HUES64 (cell line): ENCODE data around the gene GGACT.

Experiments used
- H3K27ac ChIP-seq: 2 replicates; pipeline ENCODE4 v1.7.0; 2013; ENCODE audit warnings: low read depth, low read length, inconsistent platforms
- H3K27me3 ChIP-seq: 2 replicates; pipeline ENCODE4 v1.6.1; 2013; ENCODE audit warnings: mild to moderate bottlenecking, low read length; ENCODE audit not compliant: insufficient read depth
- H3K36me3 ChIP-seq: 2 replicates; pipeline ENCODE4 v1.6.1; 2013; ENCODE audit warnings: mild to moderate bottlenecking, low read length; ENCODE audit not compliant: insufficient read depth
- H3K4me1 ChIP-seq: 2 replicates; pipeline ENCODE4 v1.6.1; 2013; ENCODE audit warnings: mild to moderate bottlenecking, low read length, moderate library complexity; ENCODE audit not compliant: insufficient read depth
- H3K4me3 ChIP-seq: 2 replicates; pipeline ENCODE4 v1.5.1; 2013; ENCODE audit warnings: mild to moderate bottlenecking, low read length, moderate library complexity
- H3K9ac ChIP-seq: 2 replicates; pipeline ENCODE4 v1.6.1; 2013; ENCODE audit warnings: mild to moderate bottlenecking, low read depth, low read length
- H3K9me3 ChIP-seq: 2 replicates; pipeline ENCODE4 v1.6.1; 2013; ENCODE audit warnings: low read depth, low read length; ENCODE audit not compliant: insufficient read depth
- WGBS: fragments of 150-250, 120-280 bp; methylation state at CpG from one replicate; pipeline ENCODE4 v1.1.7; 2013; ENCODE audit warnings: missing lambda C conversion rate; 5-methylcytosine and 5-hydroxymethylcytosine counted together

GGACT gene

DNA sequence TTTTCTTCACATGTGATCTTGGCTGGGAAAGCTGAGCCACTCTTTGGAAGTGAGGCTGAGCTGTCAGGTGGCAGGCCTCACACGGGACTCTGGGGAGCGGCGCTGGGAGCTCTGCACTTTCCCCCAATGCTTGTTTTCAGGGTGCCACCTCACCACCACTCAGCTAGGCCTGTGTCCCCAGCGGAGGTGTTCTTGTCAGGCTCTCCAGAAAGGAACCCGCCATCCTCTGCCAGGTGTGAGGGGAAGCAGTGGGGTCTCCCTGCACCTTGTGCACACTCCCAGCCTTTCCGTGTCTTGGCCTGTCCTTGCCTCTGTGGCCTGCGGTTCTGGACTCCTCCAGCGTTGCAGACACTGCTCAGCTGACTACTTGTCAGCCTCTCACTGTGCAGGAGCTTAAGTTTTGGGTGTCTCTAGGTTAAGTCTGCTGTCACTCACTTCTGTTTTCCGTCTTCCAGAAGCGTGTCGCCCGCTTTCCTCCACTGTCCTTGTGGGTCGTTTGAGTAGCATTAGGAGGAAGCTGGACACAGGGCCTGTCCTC, 51.9 kb downstream of the GGACT start:
- no peaks in the 10 kb centered on the region for H3K36me3 ChIP-seq
- no peak overlapping the region for H3K27ac ChIP-seq
- no peak overlapping the region for H3K4me3 ChIP-seq
- no peak overlapping the region for H3K9ac ChIP-seq
- H3K27me3 ChIP-seq = no peaks in the 10 kb centered on the region
- H3K9me3 ChIP-seq = no peaks in the 10 kb centered on the region; the same call in 1 of the 2 replicates
- H3K4me1 ChIP-seq = no peaks in the 10 kb centered on the region
- WGBS = 94% methylated on average over 13 of the region's 13 CpGs

DNA sequence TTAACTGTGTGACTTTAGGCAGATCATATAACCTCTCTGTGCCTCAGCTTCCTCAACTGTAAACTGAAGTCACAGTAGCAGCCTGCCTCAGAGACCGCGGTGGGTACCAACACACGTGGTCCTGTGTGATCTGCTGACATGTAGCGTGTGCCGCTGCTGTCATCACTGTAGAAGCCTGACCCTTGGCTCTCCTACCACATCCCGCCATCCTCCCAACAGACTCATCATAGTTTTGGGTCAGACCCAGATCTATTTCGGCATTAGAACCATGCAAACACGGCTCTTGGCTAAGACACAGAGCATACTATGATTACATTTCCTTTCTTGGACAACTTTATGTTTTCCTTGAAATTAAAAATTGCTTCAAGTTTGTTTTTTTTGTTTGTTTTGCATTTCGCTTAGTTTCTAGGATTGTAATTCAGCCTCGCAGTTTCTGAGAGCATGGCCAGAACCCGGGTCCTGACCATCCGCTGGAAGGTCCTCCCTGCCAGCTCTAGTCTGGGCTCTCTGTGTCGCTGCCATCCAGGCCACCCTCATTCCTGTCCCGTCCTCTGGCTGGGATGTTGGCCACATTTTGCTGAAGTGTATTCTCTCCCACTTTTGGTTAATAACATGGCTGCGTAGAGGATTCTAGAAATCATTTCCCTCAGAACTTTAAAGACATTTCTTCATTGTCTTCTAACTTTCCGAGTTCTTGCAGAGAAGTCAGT, 53.0 kb downstream of the GGACT start:
- Histone ChIP-seq H3K9me3 (no peaks in the 10 kb centered on the region; the same call in 1 of the 2 replicates), H3K27me3 (no peaks in the 10 kb centered on the region), H3K9ac (no peak overlapping the region), H3K36me3 (no peaks in the 10 kb centered on the region), H3K27ac (no peak overlapping the region), H3K4me1 (peaks cover 3% of the 10 kb centered on the region), H3K4me3 (no peak overlapping the region)
- 94% methylated on average over 16 of the region's 16 CpGs for WGBS

DNA sequence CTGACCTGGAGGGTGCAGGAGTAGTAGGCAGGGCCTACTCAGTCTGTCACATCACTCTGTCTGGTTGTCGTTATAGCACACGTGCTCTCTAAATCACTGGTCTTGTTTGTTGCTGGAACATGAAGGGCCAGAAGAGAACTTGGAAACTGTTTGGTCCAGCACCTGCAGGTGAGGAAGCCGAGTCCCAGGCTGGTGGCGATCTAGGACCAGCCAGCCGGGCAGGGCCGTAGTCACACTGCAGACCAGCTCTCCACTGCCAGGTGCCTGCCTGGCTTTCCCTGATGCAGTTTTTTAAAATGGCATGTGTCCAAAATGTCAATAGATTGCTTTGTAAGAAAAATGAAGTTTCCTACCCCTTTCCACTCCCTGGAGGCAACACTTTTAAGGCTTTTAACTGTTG, 53.7 kb downstream of the GGACT start:
- Histone ChIP-seq H3K27ac (no peak overlapping the region), H3K9me3 (no peaks in the 10 kb centered on the region; the same call in 1 of the 2 replicates), H3K36me3 (no peaks in the 10 kb centered on the region), H3K4me1 (peaks cover 10% of the 10 kb centered on the region), H3K9ac (no peak overlapping the region), H3K27me3 (no peaks in the 10 kb centered on the region), H3K4me3 (no peak overlapping the region)
- 95% methylated on average over 6 of the region's 6 CpGs for WGBS

DNA sequence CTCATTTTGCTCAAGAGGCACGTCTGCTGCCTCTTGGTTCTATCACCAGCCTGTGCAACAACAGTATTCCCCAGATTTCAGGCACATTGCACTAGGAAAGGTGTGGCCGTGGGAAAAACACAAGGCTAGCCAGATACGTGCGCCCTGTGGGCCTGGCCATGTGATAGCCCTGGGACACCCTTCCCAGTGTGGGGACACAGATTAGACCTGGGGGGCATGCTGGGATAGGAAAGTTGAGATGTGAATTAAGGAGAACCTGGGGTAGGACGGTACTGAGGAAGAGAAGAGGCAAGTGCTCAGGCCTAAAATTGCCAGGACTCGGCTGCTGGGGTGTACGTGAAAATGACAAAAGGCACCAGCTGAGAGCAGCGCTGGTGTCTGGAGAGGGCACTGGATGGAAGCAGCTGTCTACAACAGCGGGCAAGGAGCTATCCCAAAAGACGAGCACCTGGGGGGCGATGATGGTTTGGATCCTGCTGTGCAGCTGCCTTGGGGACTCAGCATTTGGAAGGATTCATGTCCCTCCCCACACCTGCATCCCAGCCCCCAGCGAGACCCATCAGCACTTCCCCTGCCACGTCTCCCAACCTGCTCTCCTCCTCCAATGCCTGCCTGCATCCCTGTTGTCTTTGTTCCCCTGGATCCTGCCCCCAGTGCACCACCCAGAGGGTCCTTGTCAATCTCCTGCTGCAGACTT, 54.3 kb downstream of the GGACT start:
- H3K27ac ChIP-seq = no peak overlapping the region
- H3K9me3 ChIP-seq = no peaks in the 10 kb centered on the region; the same call in 1 of the 2 replicates
- H3K4me1 ChIP-seq = peaks cover 10% of the 10 kb centered on the region
- H3K36me3 ChIP-seq = no peaks in the 10 kb centered on the region
- no peak overlapping the region for H3K4me3 ChIP-seq
- no peak overlapping the region for H3K9ac ChIP-seq
- WGBS = 86% methylated on average over 13 of the region's 13 CpGs
- H3K27me3 ChIP-seq = no peaks in the 10 kb centered on the region

DNA sequence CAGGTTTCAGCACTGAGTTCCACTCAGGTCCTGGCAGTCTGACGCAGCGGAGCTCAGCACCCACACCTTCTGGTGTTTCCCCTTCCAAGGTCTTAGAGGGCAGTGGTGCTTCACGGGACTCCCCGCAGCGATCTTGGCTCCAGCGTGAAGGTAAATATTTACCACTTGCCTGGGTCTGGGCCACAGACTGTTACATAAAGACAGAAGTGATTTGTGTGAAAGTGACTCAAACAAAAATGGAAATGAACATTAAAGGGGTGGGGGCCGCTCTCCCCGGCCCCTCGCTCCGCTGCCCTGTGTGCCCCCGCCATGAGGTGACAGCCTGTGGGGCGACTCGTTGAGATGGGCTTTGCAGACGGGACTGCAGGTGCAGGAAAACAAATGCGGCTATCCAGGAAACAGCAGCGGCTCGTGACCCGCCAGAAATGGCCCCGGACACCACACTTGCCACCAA, 55.0 kb downstream of the GGACT start:
- H3K9ac ChIP-seq = no peak overlapping the region
- no peaks in the 10 kb centered on the region for H3K9me3 ChIP-seq
- peaks cover 10% of the 10 kb centered on the region for H3K4me1 ChIP-seq
- H3K27me3 ChIP-seq = no peaks in the 10 kb centered on the region
- H3K27ac ChIP-seq = no peak overlapping the region
- WGBS = 94% methylated on average over 19 of the region's 19 CpGs
- H3K4me3 ChIP-seq = no peak overlapping the region
- peaks cover 4% of the 10 kb centered on the region; the same call in 1 of the 2 replicates for H3K36me3 ChIP-seq

DNA sequence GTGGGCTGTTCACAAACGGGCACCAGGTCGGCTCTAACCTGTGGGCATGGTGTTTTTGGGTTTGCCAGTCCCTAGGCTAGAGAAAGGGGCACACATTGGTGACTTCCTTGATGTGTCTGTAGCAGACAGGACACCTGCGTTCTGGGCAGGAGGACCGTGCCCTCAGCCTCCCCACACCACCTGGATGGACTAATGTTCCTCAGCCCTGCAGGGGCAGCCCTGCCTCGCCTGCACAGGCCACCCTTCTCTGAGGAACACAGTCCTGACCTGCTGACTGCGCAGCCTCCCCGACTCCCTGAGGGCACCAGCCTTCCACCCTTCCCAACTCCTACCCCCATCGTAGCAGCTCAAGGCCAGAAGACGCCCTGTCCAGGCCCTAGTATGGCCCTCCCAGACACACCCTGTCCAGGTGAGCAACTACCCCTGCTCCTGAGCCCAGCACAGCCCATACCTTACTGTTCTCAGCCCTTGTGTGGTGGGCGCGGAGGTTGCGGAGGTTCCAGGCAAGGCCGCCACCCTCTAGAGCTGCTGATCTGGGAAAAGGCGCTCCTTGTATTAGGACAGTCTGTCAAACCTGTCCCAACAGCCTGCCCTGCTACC, 55.7 kb downstream of the GGACT start:
- Histone ChIP-seq H3K4me1 (peaks cover 10% of the 10 kb centered on the region), H3K27me3 (no peaks in the 10 kb centered on the region), H3K9me3 (no peaks in the 10 kb centered on the region), H3K4me3 (no peak overlapping the region), H3K27ac (no peak overlapping the region), H3K9ac (no peak overlapping the region), H3K36me3 (peaks cover 8% of the 10 kb centered on the region; the same call in 1 of the 2 replicates)
- 97% methylated on average over 14 of the region's 14 CpGs for WGBS

DNA sequence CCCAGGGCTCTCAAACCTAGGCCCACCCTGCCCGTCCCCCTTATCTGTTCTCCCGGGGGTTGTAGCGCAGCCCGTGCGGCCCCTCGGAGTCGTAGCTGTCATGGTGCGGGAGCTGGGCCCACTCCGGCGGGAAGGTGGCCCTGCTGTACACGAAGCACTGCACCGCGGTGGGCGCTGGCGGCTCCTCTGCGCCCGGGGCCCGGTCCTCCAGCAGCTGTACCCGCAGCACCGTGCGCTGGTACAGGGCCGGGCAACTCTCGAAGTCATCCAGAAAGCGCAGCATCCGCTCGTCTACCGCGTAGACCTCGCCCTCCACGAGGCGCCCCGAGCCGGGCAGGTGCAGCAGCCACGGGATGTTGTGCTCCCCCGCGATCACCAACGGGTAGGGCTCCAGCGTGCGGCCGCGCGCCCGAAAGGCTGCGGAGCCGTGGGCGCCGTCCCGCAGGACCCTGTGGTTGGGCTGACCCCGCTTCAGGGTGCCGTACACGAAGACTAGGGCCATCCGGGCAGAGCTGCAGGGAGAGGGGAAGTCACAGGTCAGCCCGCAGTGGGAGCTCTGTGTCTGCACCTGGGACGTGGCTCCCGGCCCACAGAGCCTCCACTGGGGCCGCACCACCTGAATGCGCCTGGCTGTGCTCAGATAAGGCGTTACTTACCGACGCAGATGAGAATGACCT, 56.4 kb downstream of the GGACT start:
- WGBS = 96% methylated on average over 60 of the region's 60 CpGs
- H3K9me3 ChIP-seq = no peaks in the 10 kb centered on the region
- H3K4me3 ChIP-seq = no peak overlapping the region
- H3K36me3 ChIP-seq = peaks cover 8% of the 10 kb centered on the region; the same call in 1 of the 2 replicates
- H3K9ac ChIP-seq = no peak overlapping the region
- H3K27ac ChIP-seq = no peak overlapping the region
- H3K4me1 ChIP-seq = peaks cover 10% of the 10 kb centered on the region
- no peaks in the 10 kb centered on the region for H3K27me3 ChIP-seq

DNA sequence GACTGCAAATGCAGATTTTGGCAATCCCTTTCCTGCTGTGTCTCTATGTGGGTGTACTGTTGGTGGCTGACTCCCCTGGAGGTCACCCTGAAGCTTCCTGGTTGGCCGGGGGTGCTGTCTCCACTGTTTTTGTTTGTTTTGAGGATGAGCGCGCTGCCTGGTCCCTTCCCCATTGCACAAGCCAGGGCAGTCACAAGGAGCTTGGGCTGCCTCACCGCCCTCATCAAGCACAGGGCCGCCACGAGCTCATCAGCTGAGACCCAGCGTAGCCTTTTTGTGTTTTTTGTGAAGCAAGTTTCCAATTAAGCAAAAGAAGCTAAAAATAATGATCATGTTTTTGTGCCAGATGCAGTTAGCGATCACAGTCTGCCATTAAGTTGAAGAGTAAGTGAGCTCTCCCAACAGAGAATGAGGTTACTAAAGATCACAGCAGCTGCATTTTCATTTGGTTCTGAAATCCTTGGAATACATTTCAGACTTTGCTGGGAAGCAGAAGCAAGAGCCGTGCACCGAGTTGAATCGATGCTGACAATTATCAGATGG, 57.8 kb downstream of the GGACT start:
- 75% methylated on average over 11 of the region's 11 CpGs for WGBS
- Histone ChIP-seq H3K36me3 (peaks cover 8% of the 10 kb centered on the region; the same call in 1 of the 2 replicates), H3K4me3 (no peak overlapping the region), H3K9me3 (no peaks in the 10 kb centered on the region), H3K9ac (no peak overlapping the region), H3K27me3 (no peaks in the 10 kb centered on the region), H3K27ac (no peak overlapping the region), H3K4me1 (peaks cover 19% of the 10 kb centered on the region)

DNA sequence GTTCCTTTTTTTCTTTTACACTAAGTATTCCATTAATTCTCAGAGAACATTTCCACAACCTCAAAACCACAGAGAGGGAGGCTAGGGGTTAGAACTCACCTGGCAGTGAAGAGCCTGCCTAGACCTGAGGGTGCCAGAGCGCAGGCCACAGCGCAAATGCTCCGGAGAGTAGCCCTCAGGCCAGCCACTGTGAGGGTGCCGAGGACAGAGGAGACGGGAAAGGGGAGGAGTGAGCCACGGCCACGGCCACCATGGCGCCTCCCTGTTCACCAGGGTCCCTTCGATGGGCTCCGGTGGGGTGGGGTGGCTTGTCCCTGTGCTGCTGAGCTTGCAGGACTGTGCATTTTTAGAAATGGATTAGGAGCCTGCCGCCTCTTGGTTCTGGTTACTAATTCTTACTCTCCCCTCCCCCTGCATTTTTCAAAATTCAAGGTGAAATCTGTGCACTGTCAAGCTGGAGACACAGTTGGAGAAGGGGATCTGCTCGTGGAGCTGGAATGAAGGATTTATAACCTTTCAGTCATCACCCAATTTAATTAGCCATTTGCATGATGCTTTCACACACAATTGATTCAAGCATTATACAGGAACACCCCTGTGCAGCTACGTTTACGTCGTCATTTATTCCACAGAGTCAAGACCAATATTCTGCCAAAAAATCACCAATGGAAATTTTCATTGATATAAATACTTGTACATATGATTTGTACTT, 58.8 kb downstream of the GGACT start:
- Histone ChIP-seq H3K4me1 (peaks cover 26% of the 10 kb centered on the region), H3K36me3 (peaks cover 8% of the 10 kb centered on the region; the same call in 1 of the 2 replicates), H3K9me3 (no peaks in the 10 kb centered on the region), H3K4me3 (no peak overlapping the region), H3K9ac (no peak overlapping the region), H3K27me3 (no peaks in the 10 kb centered on the region), H3K27ac (no peak overlapping the region)
- WGBS = 94% methylated on average over 15 of the region's 15 CpGs

DNA sequence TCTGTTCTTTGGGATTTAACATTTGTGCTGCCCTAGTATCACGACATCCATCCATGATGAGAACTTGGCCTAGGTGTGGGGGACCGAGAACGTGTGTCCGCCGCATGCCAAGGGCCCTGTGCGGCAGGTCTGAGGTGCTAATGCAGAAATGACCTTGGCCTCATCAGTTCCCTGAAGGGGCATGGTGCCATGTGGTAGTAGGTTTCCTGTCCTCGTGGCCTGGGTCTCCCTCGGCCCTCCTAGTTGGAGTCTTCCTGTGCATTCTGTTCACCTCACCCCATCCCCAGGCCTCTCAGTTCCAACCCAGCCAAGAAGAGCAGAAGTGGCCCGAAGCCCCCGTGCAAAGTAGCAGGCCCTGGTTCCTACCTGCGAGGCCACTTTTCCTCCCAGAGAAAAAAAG, 59.8 kb downstream of the GGACT start:
- Histone ChIP-seq H3K36me3 (peaks cover 8% of the 10 kb centered on the region; the same call in 1 of the 2 replicates), H3K4me3 (no peak overlapping the region), H3K4me1 (peaks cover 26% of the 10 kb centered on the region), H3K27ac (no peak overlapping the region), H3K27me3 (no peaks in the 10 kb centered on the region), H3K9ac (no peak overlapping the region), H3K9me3 (no peaks in the 10 kb centered on the region)
- 96% methylated on average over 11 of the region's 11 CpGs for WGBS
